OCI-LY1 (cell line): ENCODE measurements around the gene VPS37C.

Experiments used
- CTCF ChIP-seq: fragments of 200-600 bp; sonication (generic), shearing (Covaris generic); IDR thresholded peaks from 2 replicates; pipeline ENCODE4 v1.5.1; 2017; ENCODE audit warnings: mild to moderate bottlenecking, antibody characterized with exemption, low read length, moderate library complexity, mixed read lengths
- EZH2 ChIP-seq: fragments of 200-600 bp; sonication (generic), shearing (Covaris generic); IDR thresholded peaks from 2 replicates; pipeline ENCODE4 v1.8.0; 2017; ENCODE audit warnings: borderline replicate concordance, mixed run types, mild to moderate bottlenecking, antibody characterized with exemption, low read length, moderate library complexity, mixed read lengths

- TF ChIP-seq CTCF (no peak), EZH2 (no peak)
Observed at GRCh38 chr11:61102667-61103571, 58.3 kb downstream of the VPS37C start.
